RWPE2 (cell line): ENCODE results near the gene GRIK2.

Experiments
- ATAC-seq: fragments of 200-7000 bp; cut with Tn5 transposase; 3 replicates; pipeline ENCODE4 v1.9.1; 2021; ENCODE audit warnings: low read depth
- DNase-seq: peaks from one replicate; pipeline ENCODE4 v3.0.0-alpha.2; 2020; ENCODE audit warnings: low spot score
- H3K27ac ChIP-seq: fragments of 450-650 bp; 2 replicates; pipeline ENCODE4 v1.5.1; 2017; ENCODE audit warnings: mild to moderate bottlenecking; ENCODE audit not compliant: poor library complexity, severe bottlenecking
- H3K27me3 ChIP-seq: fragments of 250-450 bp; sonication (Bioruptor Pico); 2 replicates; pipeline ENCODE4 v1.5.1; 2021; ENCODE audit warnings: mild to moderate bottlenecking, moderate library complexity; ENCODE audit not compliant: insufficient read depth, poor library complexity, severe bottlenecking
- H3K36me3 ChIP-seq: fragments of 250-450 bp; sonication (Bioruptor Pico); 2 replicates; pipeline ENCODE4 v1.5.1; 2020; ENCODE audit warnings: low read depth, mild to moderate bottlenecking, moderate library complexity
- H3K4me1 ChIP-seq: fragments of 250-450 bp; sonication (Bioruptor Pico); 2 replicates; pipeline ENCODE4 v1.5.1; 2021; ENCODE audit warnings: mild to moderate bottlenecking, moderate library complexity; ENCODE audit not compliant: insufficient read depth, poor library complexity, severe bottlenecking
- H3K4me3 ChIP-seq: fragments of 250-450 bp; sonication (Bioruptor Pico); 2 replicates; pipeline ENCODE4 v1.5.1; 2021; ENCODE audit warnings: mild to moderate bottlenecking, moderate library complexity; ENCODE audit not compliant: severe bottlenecking
- H3K9me3 ChIP-seq: fragments of 250-450 bp; sonication (Bioruptor Pico); 2 replicates; pipeline ENCODE4 v1.5.1; 2021; ENCODE audit warnings: mild to moderate bottlenecking, moderate library complexity; ENCODE audit not compliant: severe bottlenecking
- CTCF ChIP-seq: fragments of 450-650 bp; IDR thresholded peaks from one replicate; pipeline ENCODE4 v1.5.1; 2017; ENCODE audit warnings: mild to moderate bottlenecking, moderate library complexity; ENCODE audit not compliant: poor library complexity, severe bottlenecking

Gene GRIK2

GRCh38 chr6:101394936-101395335 lies 1.4 kb downstream of the GRIK2 start:
- no peaks in the 10 kb centered on the region for H3K4me1 ChIP-seq
- ATAC-seq (no peak), DNase-seq (no peak)

GRCh38 chr6:101395345-101395744 lies 1.8 kb downstream of the GRIK2 start:
- Histone ChIP-seq H3K4me1 (no peaks in the 10 kb centered on the region), H3K36me3 (no peaks in the 10 kb centered on the region), H3K4me3 (no peak overlapping the region), H3K9me3 (no peaks in the 10 kb centered on the region), H3K27me3 (peaks cover 35% of the 10 kb centered on the region), H3K27ac (no peak overlapping the region)
- TF ChIP-seq CTCF = peak; percentile 36
- ATAC-seq (no peak), DNase-seq (no peak)

More at GRCh38 chr6:101394936-101395335, 1.4 kb downstream of the GRIK2 start:
- Histone ChIP-seq H3K9me3 (no peaks in the 10 kb centered on the region), H3K27me3 (peaks cover 35% of the 10 kb centered on the region), H3K4me3 (no peak overlapping the region), H3K27ac (no peak overlapping the region), H3K36me3 (no peaks in the 10 kb centered on the region)
- TF ChIP-seq CTCF = no peak

- DNase-seq = no peak
- H3K27me3 ChIP-seq = peaks cover 35% of the 10 kb centered on the region
These were observed 3.2 kb downstream of the GRIK2 start for GRCh38 chr6:101396548-101397173.

GRCh38 chr6:101397199-101397598 lies 3.7 kb downstream of the GRIK2 start:
- ATAC-seq = no peak
- H3K9me3 ChIP-seq = no peaks in the 10 kb centered on the region
- no peak overlapping the region for H3K27ac ChIP-seq
- DNase-seq = no peak
- peaks cover 33% of the 10 kb centered on the region for H3K27me3 ChIP-seq
- H3K36me3 ChIP-seq = no peaks in the 10 kb centered on the region
- H3K4me1 ChIP-seq = no peaks in the 10 kb centered on the region
- H3K4me3 ChIP-seq = no peak overlapping the region
- TF ChIP-seq CTCF = peak; percentile 34

More at GRCh38 chr6:101396548-101397173, 3.2 kb downstream of the GRIK2 start:
- H3K4me3 ChIP-seq = no peak overlapping the region
- H3K4me1 ChIP-seq = no peaks in the 10 kb centered on the region
- no peaks in the 10 kb centered on the region for H3K9me3 ChIP-seq
- H3K27ac ChIP-seq = no peak overlapping the region
- no peak for TF ChIP-seq CTCF
- no peaks in the 10 kb centered on the region for H3K36me3 ChIP-seq
- 0 out of 3 replicates have a peak, but pooled peaks have one; percentile 37 for ATAC-seq
